ENCODE results near the gene ELF5. TPM values are rescaled to one million over a fixed set of nuclear protein-coding genes. Genes with fewer than 3 reads are reported as not detected.

Gene ELF5
- total RNA-seq, 1 donor from 2014 or later, result not detected

DNA sequence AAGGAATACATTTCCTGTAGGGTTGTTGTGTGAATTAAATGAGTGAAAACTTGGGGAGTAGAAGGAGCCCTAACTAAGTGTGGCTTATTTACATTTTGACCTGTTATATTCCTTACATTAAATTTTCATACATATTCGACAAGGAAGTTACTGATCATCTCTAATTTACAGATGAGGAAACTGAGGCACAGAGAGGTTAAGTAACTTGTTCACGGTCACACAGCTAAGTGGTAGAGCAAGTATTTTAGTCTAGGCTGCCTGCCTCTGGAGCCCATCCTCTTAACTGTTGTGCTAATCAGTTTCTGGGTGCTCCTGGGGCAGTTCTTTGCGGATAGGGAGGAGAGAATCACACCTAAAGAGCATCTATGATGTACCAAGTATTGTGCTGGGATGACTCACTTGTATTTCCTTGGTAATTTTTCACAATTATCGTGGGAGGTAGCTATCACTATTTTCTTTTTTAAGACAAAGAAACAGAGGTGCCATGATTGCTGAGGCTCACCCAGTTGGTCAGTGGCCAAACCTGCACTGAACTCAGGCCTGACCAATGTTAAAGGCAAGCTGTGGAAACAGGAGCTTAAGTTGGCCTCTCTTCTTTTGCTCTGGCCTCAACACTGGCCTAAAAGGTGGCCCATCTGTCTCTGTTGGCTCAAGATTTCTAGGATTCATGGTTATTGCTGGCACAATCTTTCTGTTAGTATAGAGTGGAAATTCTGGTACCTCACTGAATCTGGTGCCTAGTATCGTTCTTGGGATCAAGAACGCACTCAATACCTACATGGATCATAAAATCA lies 2.9 kb upstream of the ELF5 start:
- Histone ChIP-seq H3K9me3 (no peaks in the 10 kb centered on the region), H3K4me1 (no peaks in the 10 kb centered on the region), H3K27me3 (no peaks in the 10 kb centered on the region), H3K27ac (no peak overlapping the region), H3K36me3 (no peaks in the 10 kb centered on the region), H3K4me3 (no peak overlapping the region)
- no peak for DNase-seq (ENCODE audit: extremely low spot score in 2 of 2)
- intact Hi-C loops (cut with DNase I), result no loop called here
- no peak for TF ChIP-seq POLR2A (IDR thresholded peaks at IDR 0.05)
- no peak for TF ChIP-seq POLR2AphosphoS5 (IDR thresholded peaks at IDR 0.05; ENCODE audit: insufficient read depth in 1 of 2, low read depth in 1 of 2)
- TF ChIP-seq, protein P1, sequence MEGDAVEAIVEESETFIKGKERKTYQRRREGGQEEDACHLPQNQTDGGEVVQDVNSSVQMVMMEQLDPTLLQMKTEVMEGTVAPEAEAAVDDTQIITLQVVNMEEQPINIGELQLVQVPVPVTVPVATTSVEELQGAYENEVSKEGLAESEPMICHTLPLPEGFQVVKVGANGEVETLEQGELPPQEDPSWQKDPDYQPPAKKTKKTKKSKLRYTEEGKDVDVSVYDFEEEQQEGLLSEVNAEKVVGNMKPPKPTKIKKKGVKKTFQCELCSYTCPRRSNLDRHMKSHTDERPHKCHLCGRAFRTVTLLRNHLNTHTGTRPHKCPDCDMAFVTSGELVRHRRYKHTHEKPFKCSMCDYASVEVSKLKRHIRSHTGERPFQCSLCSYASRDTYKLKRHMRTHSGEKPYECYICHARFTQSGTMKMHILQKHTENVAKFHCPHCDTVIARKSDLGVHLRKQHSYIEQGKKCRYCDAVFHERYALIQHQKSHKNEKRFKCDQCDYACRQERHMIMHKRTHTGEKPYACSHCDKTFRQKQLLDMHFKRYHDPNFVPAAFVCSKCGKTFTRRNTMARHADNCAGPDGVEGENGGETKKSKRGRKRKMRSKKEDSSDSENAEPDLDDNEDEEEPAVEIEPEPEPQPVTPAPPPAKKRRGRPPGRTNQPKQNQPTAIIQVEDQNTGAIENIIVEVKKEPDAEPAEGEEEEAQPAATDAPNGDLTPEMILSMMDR (IDR thresholded peaks at IDR 0.05), result no peak

GRCh38 chr11:34514597-34514996 lies 1.0 kb upstream of the ELF5 start:
- no peak for TF ChIP-seq POLR2A (IDR thresholded peaks at IDR 0.05)
- no peak for TF ChIP-seq POLR2AphosphoS5 (IDR thresholded peaks at IDR 0.05; ENCODE audit: insufficient read depth in 1 of 2, low read depth in 1 of 2)
- TF ChIP-seq, protein P1 (IDR thresholded peaks at IDR 0.05), result no peak
- Histone ChIP-seq H3K9me3 (no peaks in the 10 kb centered on the region), H3K4me3 (no peak overlapping the region), H3K27me3 (no peaks in the 10 kb centered on the region), H3K36me3 (no peaks in the 10 kb centered on the region), H3K4me1 (no peaks in the 10 kb centered on the region), H3K27ac (no peak overlapping the region)
- intact Hi-C loops (cut with DNase I), result no loop called here
- no peak for DNase-seq (ENCODE audit: extremely low spot score in 2 of 2)

DNA sequence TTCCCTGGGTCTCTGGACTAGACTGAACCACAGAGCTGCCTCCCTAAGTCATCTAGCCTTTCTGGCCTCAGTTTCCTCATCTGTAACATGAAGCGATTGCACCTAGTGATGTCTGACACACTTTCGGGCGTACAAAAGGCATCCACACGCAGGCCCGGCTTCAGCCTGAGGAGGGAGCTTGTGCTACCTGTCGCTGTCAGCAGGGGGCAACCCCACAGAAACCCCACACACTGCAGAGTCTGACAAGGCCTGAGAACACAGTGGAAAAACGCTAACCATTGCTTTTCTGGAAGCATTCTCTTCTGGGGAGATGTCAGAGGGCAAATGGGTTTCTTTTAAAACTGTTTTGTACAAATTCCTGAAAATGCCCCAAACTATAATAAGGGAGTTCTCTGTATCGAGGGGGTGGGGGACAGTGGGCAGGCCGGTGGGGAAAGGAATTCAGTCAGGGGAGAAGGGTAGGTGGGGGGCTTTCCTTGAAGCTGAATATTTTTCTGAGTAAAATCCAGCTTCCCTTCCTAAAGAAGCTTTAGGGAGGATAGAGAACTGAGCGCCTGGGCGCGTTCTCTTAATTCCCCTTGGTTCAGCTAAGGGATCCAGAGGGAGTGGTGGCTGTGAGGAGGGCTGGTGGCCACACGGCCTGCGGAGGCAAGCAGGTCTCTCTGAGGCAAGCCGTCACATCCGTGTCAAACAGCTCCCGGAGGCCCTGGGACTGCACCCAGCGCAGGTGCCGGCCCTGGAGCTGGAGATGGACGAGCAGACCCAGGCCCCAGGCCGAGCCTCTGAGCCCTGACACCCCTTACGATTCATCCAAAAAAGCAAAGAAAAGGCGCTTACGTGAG lies 533 bp downstream of the ELF5 start:
- TF ChIP-seq, protein P1 (IDR thresholded peaks at IDR 0.05), result peak in 2 of 3 experiments; percentile 5 to 29
- no peak for TF ChIP-seq POLR2AphosphoS5 (IDR thresholded peaks at IDR 0.05; ENCODE audit: insufficient read depth in 1 of 2, low read depth in 1 of 2)
- no peak for TF ChIP-seq POLR2A (IDR thresholded peaks at IDR 0.05)
- no peak overlapping the region for H3K27ac ChIP-seq
- intact Hi-C loops (cut with DNase I), result no loop called here
- no peaks in the 10 kb centered on the region for H3K4me1 ChIP-seq
- H3K9me3 ChIP-seq, result no peaks in the 10 kb centered on the region
- no peaks in the 10 kb centered on the region for H3K36me3 ChIP-seq
- no peak overlapping the region for H3K4me3 ChIP-seq
- DNase-seq (ENCODE audit: extremely low spot score in 2 of 2), result no peak
- H3K27me3 ChIP-seq, result no peaks in the 10 kb centered on the region

- no peak for DNase-seq (ENCODE audit: extremely low spot score in 2 of 2)
- Histone ChIP-seq H3K4me3 (no peak overlapping the region), H3K27me3 (no peaks in the 10 kb centered on the region), H3K9me3 (no peaks in the 10 kb centered on the region), H3K4me1 (no peaks in the 10 kb centered on the region), H3K36me3 (no peaks in the 10 kb centered on the region), H3K27ac (no peak overlapping the region)
- TF ChIP-seq, protein P1 (IDR thresholded peaks at IDR 0.05), result no peak
- TF ChIP-seq POLR2AphosphoS5 (IDR thresholded peaks at IDR 0.05; ENCODE audit: insufficient read depth in 1 of 2, low read depth in 1 of 2) (no peak), POLR2A (IDR thresholded peaks at IDR 0.05) (no peak)
- intact Hi-C loops (cut with DNase I), result no loop called here
Observed at GRCh38 chr11:34510673-34511072, 2.9 kb downstream of the ELF5 start.
